HG03520 (cell line): Measurements from ENCODE around the gene OR51I2.

Source experiments
- ATAC-seq: cut with Tn5 transposase; IDR thresholded peaks from one replicate; pipeline ENCODE4 v1.9.1; 2021; ENCODE audit warnings: mild to moderate bottlenecking, moderate library complexity; ENCODE audit not compliant: unreplicated experiment

Gene OR51I2

GRCh38 chr11:5505363-5506048, 56.4 kb downstream of the OR51I2 start:
- ATAC-seq = no peak
